AG10803 (cell line): ENCODE data around the gene PORCN.

ENCODE experiments used
- DNase-seq: peaks from one replicate; pipeline ENCODE4 v3.0.0; 2010; ENCODE audit warnings: low read depth
- H3K4me3 ChIP-seq: 2 replicates; pipeline ENCODE4 v1.5.1; 2011; ENCODE audit warnings: mild to moderate bottlenecking, low read length, control low read depth
- CTCF ChIP-seq: conservative IDR thresholded peaks from 2 replicates; pipeline ENCODE4 v1.5.1; 2011; ENCODE audit warnings: mild to moderate bottlenecking, low read length, control low read depth, inconsistent platforms

The PORCN gene

GRCh38 chrX:48496660-48497059 lies 12.1 kb upstream of the PORCN start:
- no peak for TF ChIP-seq CTCF
- no peak for DNase-seq
- H3K4me3 ChIP-seq, result no peak overlapping the region

GRCh38 chrX:48497871-48498270 lies 10.9 kb upstream of the PORCN start:
- no peak for DNase-seq
- H3K4me3 ChIP-seq, result no peak overlapping the region
- TF ChIP-seq CTCF, result no peak

- no peak for TF ChIP-seq CTCF
- DNase-seq, result peak; percentile 64
- no peak overlapping the region for H3K4me3 ChIP-seq
Observed at GRCh38 chrX:48498374-48498809, 10.4 kb upstream of the PORCN start.

GRCh38 chrX:48504261-48504660 lies 4.5 kb upstream of the PORCN start:
- DNase-seq, result no peak
- H3K4me3 ChIP-seq, result no peak overlapping the region
- no peak for TF ChIP-seq CTCF

GRCh38 chrX:48505481-48505880 lies 3.3 kb upstream of the PORCN start:
- H3K4me3 ChIP-seq, result no peak overlapping the region
- no peak for DNase-seq
- TF ChIP-seq CTCF, result no peak

- TF ChIP-seq CTCF, result no peak
- DNase-seq, result no peak
- no peak overlapping the region for H3K4me3 ChIP-seq
Observed at GRCh38 chrX:48507246-48507645, 1.5 kb upstream of the PORCN start.

- DNase-seq, result no peak
- H3K4me3 ChIP-seq, result peak overlapping the region; percentile 77
- TF ChIP-seq CTCF, result no peak
Observed at GRCh38 chrX:48509245-48509590, 426 bp downstream of the PORCN start.
